Tibial artery (tissue), 4 donors: Measurements from ENCODE around the gene DIAPH3.

Experiments
- DNase-seq, 2 donors: peaks; one replicate each; pipeline ENCODE4 v3.0.0-alpha.2; 2019
- H3K27ac ChIP-seq, 2 donors: fragments of 200-600 bp; sonication (generic) in 1 of 2; 1 replicate in 1 of 2; 2 replicates in 1 of 2; pipeline ENCODE4 v1.5.1; 2018 to 2019; ENCODE audit warnings: mild to moderate bottlenecking in 1 of 2
- H3K27me3 ChIP-seq, 2 donors: fragments of 200-600 bp; sonication (generic) in 1 of 2; one replicate each; pipeline versions ENCODE4 v1.5.1 to v1.6.0; 2016 to 2019
- H3K36me3 ChIP-seq, 3 donors: fragments of 200-600 bp; sonication (generic) in 2 of 3; one replicate each; pipeline ENCODE4 v1.5.1; 2016 to 2019; ENCODE audit warnings: mild to moderate bottlenecking in 2 of 3
- H3K4me1 ChIP-seq, 4 donors: fragments of 200-600 bp; sonication (generic) in 2 of 4; 1 replicate in 3 of 4; 2 replicates in 1 of 4; pipeline ENCODE4 v1.5.1; 2016 to 2019
- H3K4me3 ChIP-seq, 2 donors: fragments of 200-600 bp; sonication (generic) in 1 of 2; 1 replicate in 1 of 2; 2 replicates in 1 of 2; pipeline ENCODE4 v1.5.1; 2018 to 2019; ENCODE audit warnings: mild to moderate bottlenecking in 2 of 2
- H3K9me3 ChIP-seq, 3 donors: fragments of 200-600 bp; sonication (generic) in 1 of 3; one replicate each; pipeline ENCODE4 v1.5.1; 2016 to 2019
- intact Hi-C: fragments of 100-400 bp; cut with DNase I; formaldehyde crosslinking; loops from one replicate; pipeline ENCODE4 v1.15.0; 2023; ENCODE audit warnings: low total_unique reads
- TF ChIP-seq, protein P1 (sequence below), 2 experiments: fragments of 200-600 bp in 1 of 2; fragments of 450-650 bp in 1 of 2; IDR thresholded peaks; one replicate each; pipeline ENCODE4 v1.5.1; 2017 to 2019; ENCODE audit warnings: antibody characterized with exemption in 2 of 2, mild to moderate bottlenecking in 1 of 2, moderate library complexity in 1 of 2

Gene DIAPH3

DNA sequence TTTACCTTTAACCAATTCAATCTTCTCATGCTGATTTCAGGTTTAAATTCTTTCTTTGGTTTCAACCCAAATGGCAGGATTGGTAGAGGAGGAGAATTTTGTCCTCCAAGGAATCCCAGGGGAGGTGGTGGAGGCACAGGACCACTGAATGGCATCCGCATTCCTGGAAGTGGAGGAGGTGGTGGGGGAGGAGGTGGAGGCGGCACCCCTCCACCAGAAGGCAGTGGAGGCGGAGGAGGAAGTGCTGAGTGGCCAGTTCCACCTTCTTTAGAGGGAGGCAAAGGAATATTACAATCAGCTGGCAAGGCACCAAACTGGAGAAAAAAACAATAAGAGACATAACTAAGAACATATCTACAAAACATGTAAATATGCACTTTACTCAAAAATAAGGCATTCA lies 192.9 kb downstream of the DIAPH3 start:
- Histone ChIP-seq H3K9me3 (no peaks in the 10 kb centered on the region), H3K36me3 (no peaks in the 10 kb centered on the region), H3K4me3 (no peak overlapping the region), H3K4me1 (no peaks in the 10 kb centered on the region), H3K27ac (no peak overlapping the region), H3K27me3 (no peaks in the 10 kb centered on the region)
- DNase-seq: no peak
- TF ChIP-seq, protein P1, sequence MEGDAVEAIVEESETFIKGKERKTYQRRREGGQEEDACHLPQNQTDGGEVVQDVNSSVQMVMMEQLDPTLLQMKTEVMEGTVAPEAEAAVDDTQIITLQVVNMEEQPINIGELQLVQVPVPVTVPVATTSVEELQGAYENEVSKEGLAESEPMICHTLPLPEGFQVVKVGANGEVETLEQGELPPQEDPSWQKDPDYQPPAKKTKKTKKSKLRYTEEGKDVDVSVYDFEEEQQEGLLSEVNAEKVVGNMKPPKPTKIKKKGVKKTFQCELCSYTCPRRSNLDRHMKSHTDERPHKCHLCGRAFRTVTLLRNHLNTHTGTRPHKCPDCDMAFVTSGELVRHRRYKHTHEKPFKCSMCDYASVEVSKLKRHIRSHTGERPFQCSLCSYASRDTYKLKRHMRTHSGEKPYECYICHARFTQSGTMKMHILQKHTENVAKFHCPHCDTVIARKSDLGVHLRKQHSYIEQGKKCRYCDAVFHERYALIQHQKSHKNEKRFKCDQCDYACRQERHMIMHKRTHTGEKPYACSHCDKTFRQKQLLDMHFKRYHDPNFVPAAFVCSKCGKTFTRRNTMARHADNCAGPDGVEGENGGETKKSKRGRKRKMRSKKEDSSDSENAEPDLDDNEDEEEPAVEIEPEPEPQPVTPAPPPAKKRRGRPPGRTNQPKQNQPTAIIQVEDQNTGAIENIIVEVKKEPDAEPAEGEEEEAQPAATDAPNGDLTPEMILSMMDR (IDR thresholded peaks at IDR 0.05): no peak
- intact Hi-C loops: no loop called here

DNA sequence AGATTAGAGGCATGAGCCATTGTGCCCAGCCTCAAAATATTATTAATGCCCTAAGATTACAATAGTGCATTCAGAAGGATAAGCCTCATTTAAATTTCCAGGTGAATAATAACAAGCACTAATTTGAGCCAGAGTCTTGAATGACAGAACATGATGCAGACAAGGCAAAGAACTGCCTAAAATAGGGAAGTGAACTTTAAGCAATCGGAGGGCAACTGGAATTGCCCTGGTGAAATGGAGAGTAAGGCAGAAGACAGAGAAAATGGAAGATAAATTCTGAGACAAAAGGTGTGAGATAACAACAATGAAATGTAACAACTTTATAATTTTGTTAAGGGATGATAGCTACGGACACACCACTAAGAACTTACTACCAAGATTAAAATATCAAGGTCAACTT lies 199.9 kb downstream of the DIAPH3 start:
- TF ChIP-seq, protein P1 (IDR thresholded peaks at IDR 0.05): no peak
- H3K4me1 ChIP-seq: no peaks in the 10 kb centered on the region

GRCh38 chr13:59963383-59963782 lies 200.3 kb downstream of the DIAPH3 start:
- Histone ChIP-seq H3K4me3 (no peak overlapping the region), H3K9me3 (no peaks in the 10 kb centered on the region), H3K27me3 (no peaks in the 10 kb centered on the region), H3K4me1 (no peaks in the 10 kb centered on the region), H3K36me3 (no peaks in the 10 kb centered on the region), H3K27ac (no peak overlapping the region)
- TF ChIP-seq, protein P1 (IDR thresholded peaks at IDR 0.05): no peak
- DNase-seq: no peak
- intact Hi-C loops: no loop called here

More for the DNA sequence above, 199.9 kb downstream of the DIAPH3 start:
- Histone ChIP-seq H3K9me3 (no peaks in the 10 kb centered on the region), H3K4me3 (no peak overlapping the region), H3K27ac (no peak overlapping the region), H3K36me3 (no peaks in the 10 kb centered on the region), H3K27me3 (no peaks in the 10 kb centered on the region)
- intact Hi-C loops: no loop called here
- no peak for DNase-seq

GRCh38 chr13:59962343-59962742 lies 201.4 kb downstream of the DIAPH3 start:
- H3K27me3 ChIP-seq: no peaks in the 10 kb centered on the region
- TF ChIP-seq, protein P1 (IDR thresholded peaks at IDR 0.05): no peak
- no peak for DNase-seq
- H3K9me3 ChIP-seq: no peaks in the 10 kb centered on the region
- no peaks in the 10 kb centered on the region for H3K4me1 ChIP-seq
- intact Hi-C loops: no loop called here
- no peaks in the 10 kb centered on the region for H3K36me3 ChIP-seq
- no peak overlapping the region for H3K27ac ChIP-seq
- no peak overlapping the region for H3K4me3 ChIP-seq

DNA sequence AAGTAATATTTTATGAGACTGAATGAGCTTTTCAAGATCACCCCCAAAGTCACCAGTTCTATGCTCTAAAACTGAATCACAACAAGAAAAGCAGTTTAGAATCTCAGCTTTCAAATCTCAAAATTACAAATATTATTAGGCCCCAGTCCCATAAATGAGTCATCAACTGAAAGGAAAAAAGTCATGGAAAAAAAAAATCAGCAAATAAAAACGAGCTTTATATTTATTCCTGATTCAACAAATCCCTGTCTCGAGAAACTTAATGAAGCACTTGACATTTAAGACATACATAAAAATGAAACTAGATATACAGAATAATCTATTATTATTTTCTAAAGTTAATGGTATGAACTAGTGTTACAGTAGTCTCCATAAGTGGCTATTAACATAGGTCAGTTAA lies 203.0 kb downstream of the DIAPH3 start:
- DNase-seq: no peak
- intact Hi-C loops: no loop called here
- TF ChIP-seq, protein P1 (IDR thresholded peaks at IDR 0.05): no peak
- H3K4me3 ChIP-seq: no peak overlapping the region
- H3K36me3 ChIP-seq: no peaks in the 10 kb centered on the region
- no peaks in the 10 kb centered on the region for H3K9me3 ChIP-seq
- H3K27me3 ChIP-seq: no peaks in the 10 kb centered on the region
- no peak overlapping the region for H3K27ac ChIP-seq
- H3K4me1 ChIP-seq: no peaks in the 10 kb centered on the region

DNA sequence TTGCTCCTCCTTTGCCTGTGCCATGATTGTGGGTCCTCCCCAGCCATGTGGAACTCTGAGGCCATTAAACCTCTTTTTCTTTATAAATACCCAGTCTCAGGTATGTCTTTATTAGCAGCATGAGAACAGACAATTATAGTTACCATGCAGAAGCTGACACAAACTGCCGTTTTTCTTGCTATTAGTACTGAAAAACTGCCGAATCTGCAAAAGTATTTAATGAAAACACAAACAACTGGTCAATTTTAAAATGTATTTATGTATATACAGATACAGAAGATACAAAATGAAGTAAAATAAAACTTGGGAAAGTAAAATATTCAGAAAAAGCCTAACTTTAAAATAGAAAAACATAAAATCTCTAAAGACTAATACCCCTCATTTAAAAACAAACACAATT lies 206.3 kb downstream of the DIAPH3 start:
- Histone ChIP-seq H3K4me1 (no peaks in the 10 kb centered on the region), H3K9me3 (no peaks in the 10 kb centered on the region), H3K27me3 (no peaks in the 10 kb centered on the region), H3K36me3 (no peaks in the 10 kb centered on the region), H3K4me3 (no peak overlapping the region), H3K27ac (no peak overlapping the region)
- TF ChIP-seq, protein P1 (IDR thresholded peaks at IDR 0.05): no peak
- intact Hi-C loops: no loop called here
- no peak for DNase-seq
